ENCODE measurements around the gene MYO3B.
A peak's percentile ranks its signal among the peaks of the same experiment; 100 is the strongest.

- TF ChIP-seq, protein P1, sequence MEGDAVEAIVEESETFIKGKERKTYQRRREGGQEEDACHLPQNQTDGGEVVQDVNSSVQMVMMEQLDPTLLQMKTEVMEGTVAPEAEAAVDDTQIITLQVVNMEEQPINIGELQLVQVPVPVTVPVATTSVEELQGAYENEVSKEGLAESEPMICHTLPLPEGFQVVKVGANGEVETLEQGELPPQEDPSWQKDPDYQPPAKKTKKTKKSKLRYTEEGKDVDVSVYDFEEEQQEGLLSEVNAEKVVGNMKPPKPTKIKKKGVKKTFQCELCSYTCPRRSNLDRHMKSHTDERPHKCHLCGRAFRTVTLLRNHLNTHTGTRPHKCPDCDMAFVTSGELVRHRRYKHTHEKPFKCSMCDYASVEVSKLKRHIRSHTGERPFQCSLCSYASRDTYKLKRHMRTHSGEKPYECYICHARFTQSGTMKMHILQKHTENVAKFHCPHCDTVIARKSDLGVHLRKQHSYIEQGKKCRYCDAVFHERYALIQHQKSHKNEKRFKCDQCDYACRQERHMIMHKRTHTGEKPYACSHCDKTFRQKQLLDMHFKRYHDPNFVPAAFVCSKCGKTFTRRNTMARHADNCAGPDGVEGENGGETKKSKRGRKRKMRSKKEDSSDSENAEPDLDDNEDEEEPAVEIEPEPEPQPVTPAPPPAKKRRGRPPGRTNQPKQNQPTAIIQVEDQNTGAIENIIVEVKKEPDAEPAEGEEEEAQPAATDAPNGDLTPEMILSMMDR (conservative IDR thresholded peaks at IDR 0.05; ENCODE audit: low read depth, low read length): peak; percentile 78
- no peak for TF ChIP-seq EZH2 (IDR thresholded peaks at IDR 0.05; ENCODE audit: borderline replicate concordance, low read depth, low read length, poor library complexity, severe bottlenecking)
These were observed 58.1 kb downstream of the MYO3B start for GRCh38 chr2:170235860-170236679.
